NT2/D1 (cell line): ENCODE measurements around the gene HPCAL1.

Experiments used
- SUZ12 ChIP-seq: IDR thresholded peaks from 2 replicates; pipeline ENCODE4 v1.6.1; 2011; ENCODE audit not compliant: insufficient read length, insufficient read depth; ENCODE audit errors: extremely low read depth
- YY1 ChIP-seq: IDR thresholded peaks from 2 replicates; pipeline ENCODE4 v1.6.1; 2011; ENCODE audit not compliant: insufficient read length, insufficient read depth
- ZNF274 ChIP-seq: IDR thresholded peaks from 2 replicates; pipeline ENCODE4 v1.6.1; 2011; ENCODE audit warnings: mild to moderate bottlenecking, low read depth, low read length

GRCh38 chr2:10283106-10284062 lies 19.3 kb upstream of the HPCAL1 start:
- no peak for TF ChIP-seq YY1
- no peak for TF ChIP-seq ZNF274
- TF ChIP-seq SUZ12: no peak
